Right renal cortex interstitium (tissue), 3 donors: ENCODE data around the gene EPHA1. TPM values are rescaled to one million over a fixed set of nuclear protein-coding genes. Genes with fewer than 3 reads are reported as not detected.

Source experiments
- DNase-seq, 3 donors: peaks; one replicate each; pipeline ENCODE4 v3.0.0-alpha.2; 2013; ENCODE audit warnings: low read depth in 3 of 3, low spot score in 2 of 3
- polyA plus RNA-seq, 3 donors: library from polyadenylated mRNA; unstranded; fragments of 120-200 nt; gene quantifications; one replicate each; pipeline ENCODE4 v1.2.1, GENCODE V29; 2013; ENCODE audit not compliant: insufficient read length in 3 of 3

Gene EPHA1
- polyA plus RNA-seq, 3 donors, result 15.7 to 19.1 (median 17.0) TPM

GRCh38 chr7:143390104-143390772, 18.4 kb downstream of the EPHA1 start:
- DNase-seq, result no peak

- DNase-seq, result no peak
Measured at GRCh38 chr7:143389316-143390103, 19.1 kb downstream of the EPHA1 start.

GRCh38 chr7:143388491-143389101, 20.1 kb downstream of the EPHA1 start:
- no peak for DNase-seq

DNA sequence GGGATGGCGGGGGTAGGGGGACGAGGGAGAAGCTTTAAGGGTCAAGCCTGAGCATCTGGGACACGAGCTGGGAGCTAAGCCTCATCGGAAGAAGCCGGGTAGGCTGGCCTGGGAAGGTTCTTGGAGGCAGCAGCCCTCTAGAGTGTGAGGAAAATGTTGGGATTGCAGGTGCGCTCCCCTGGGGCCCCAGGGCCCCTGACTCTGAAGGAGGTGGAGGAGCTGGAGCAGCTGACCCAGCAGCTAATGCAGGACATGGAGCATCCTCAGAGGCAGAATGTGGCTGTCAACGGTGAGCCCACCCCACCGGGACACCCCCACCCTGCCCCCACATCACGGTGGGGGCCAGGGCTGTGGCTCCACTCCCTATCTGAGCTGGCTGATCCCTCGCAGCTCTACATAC, 20.6 kb downstream of the EPHA1 start:
- no peak for DNase-seq

GRCh38 chr7:143387156-143387975, 21.3 kb downstream of the EPHA1 start:
- no peak for DNase-seq

- DNase-seq, result no peak
Measured at GRCh38 chr7:143385891-143386781, 22.5 kb downstream of the EPHA1 start.

GRCh38 chr7:143384661-143385631, 23.7 kb downstream of the EPHA1 start:
- DNase-seq, result no peak

GRCh38 chr7:143384148-143384547, 24.5 kb downstream of the EPHA1 start:
- no peak for DNase-seq

DNA sequence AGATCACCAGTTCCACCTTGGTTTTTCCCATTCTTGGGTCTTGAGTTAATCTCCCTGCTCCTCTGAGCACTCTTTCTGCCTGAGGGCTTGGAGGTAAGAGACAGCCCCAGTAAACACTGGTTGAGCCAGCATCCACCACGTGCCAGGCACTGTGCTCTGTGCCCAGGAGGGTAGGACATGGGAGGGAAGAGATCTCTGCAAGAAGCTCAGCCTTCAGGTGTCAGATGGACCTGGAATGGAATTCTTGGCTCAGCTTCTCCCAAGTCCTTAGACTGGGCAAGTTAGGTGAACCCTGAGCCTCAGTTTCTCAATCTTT, 25.1 kb downstream of the EPHA1 start:
- no peak for DNase-seq

- DNase-seq, result no peak
Measured at GRCh38 chr7:143382791-143383641, 25.6 kb downstream of the EPHA1 start.

DNA sequence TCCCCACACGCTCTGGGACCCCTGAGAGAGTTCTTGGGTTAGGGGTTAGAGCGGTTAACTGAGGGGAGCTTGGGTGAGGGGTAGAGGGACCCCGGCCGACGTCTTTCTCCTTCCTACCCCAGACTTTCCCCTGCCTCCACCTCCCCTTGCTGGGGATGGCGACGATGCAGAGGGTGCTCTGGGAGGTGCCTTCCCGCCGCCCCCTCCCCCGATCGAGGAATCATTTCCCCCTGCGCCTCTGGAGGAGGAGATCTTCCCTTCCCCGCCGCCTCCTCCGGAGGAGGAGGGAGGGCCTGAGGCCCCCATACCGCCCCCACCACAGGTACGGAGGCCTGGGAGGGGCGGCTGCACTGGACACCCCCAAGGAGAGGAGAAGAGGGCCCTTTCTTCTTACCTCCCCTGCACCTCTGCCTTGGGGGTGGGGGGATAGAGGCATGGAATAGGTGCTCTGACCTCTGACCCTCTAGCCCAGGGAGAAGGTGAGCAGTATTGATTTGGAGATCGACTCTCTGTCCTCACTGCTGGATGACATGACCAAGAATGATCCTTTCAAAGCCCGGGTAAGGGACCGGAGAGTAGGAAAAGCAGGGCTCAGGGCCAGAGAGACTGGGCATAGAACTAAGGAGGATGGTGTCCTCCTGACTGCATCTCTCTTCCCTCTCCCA, 26.4 kb downstream of the EPHA1 start:
- DNase-seq, result no peak

DNA sequence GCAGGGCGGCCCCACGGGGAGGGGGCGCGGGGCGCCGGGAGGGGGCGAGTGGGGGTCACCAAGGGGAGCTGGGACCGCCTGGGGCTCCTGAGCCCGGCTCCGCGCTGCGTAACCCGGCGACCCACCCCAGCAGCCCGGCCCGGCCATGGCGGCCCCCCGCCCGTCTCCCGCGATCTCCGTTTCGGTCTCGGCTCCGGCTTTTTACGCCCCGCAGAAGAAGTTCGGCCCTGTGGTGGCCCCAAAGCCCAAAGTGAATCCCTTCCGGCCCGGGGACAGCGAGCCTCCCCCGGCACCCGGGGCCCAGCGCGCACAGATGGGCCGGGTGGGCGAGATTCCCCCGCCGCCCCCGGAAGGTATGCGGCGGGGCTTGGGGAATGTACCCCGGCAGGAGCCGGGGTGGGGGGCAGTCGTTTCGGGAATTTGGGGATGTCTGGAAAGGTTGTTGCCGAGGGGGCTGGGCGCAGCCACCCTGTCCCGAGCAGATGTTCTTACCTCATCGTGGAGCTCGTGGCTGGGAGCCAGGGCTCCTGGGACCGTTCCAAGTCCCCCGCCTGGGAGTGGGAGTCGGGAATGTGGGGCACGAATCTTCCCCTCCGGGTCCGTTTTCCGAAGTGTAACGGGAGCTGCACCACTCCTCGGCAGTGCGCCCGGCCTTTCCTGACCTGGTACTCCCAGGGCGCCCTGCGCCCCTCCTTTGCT, 27.1 kb downstream of the EPHA1 start:
- DNase-seq, result peak in 1 of 3 donors; percentile 64

DNA sequence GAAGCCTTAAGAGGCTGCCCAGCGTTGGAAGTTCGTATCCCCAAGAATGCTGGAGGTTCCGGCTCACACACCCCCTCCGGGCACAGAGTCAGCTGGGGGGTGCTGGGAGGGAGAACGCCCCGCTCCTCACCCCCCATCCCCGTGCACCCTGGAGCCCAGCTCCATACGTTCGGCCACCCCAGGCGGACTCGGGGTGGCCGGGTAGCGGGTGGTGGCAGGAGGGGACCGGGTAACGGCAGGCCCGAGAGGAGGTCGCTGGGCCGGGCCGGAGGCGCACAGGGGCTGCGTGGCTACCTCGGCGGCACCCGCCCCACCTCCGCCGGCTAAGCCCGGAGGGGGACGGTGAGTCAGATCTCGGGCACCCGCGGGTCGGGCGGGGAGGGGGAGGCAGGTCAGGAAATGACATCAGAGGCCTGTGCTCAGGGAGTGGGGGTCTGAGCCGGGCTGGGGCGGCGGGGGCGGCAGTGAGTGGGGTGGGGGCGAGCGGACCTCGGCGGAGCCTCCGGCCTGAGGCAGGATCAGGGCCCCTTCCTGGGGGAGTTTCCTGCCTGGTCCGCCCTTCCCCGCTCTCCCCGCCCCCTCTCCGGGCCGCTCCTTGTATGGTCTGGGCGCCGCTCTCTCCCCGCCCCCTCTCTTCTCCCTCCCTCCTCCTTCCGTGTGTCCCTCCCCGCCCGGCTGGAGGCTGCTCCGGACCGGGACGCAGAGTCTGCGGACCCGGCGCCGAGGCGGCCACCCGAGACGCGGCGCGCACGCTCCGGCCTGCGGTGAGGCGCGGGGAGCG, 27.8 kb downstream of the EPHA1 start, which contains the start of gene ZYX:
TSS of gene ZYX (plus strand) at position 700 of the 781 bp plus-strand sequence. CDS start 227 bp downstream, outside the sequence.
- peak in 2 of 3 donors; percentile 76 to 81 for DNase-seq

DNA sequence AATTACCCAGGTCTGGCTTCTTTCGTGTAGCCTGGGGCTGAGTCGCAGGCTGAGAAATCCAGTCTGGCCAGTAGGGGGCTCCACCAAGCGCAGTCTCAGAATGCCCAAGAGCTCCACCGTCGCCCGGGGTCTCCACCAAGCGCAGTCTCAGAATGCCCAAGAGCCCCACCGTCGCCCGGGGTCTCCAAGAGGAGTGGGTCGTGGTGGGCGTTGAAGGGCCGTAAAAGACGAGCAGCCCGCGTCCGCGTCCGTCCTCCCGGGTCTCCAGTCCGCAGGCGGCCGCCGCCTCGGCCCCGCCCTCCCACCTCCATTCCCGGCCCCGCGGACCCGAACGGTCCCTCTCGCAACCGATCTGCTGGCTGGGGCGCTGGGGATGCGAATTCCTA, 28.4 kb downstream of the EPHA1 start:
- peak; percentile 81 to 85 (median 85) for DNase-seq

- no peak for DNase-seq
Measured at GRCh38 chr7:143379611-143380259, 28.9 kb downstream of the EPHA1 start.
